ENCODE measurements around the gene CAPN15. TPM values are rescaled to one million over a fixed set of nuclear protein-coding genes. Genes with fewer than 3 reads are reported as not detected.
"Not testable (repeated sequence)": the region's sequence is repeated elsewhere in the genome, so short reads cannot be mapped to it uniquely, and the experiment has no call there.

CAPN15 gene
- total RNA-seq, 4 donors from 2014 or later: 24.9 to 44.7 (median 43.3) TPM

DNA sequence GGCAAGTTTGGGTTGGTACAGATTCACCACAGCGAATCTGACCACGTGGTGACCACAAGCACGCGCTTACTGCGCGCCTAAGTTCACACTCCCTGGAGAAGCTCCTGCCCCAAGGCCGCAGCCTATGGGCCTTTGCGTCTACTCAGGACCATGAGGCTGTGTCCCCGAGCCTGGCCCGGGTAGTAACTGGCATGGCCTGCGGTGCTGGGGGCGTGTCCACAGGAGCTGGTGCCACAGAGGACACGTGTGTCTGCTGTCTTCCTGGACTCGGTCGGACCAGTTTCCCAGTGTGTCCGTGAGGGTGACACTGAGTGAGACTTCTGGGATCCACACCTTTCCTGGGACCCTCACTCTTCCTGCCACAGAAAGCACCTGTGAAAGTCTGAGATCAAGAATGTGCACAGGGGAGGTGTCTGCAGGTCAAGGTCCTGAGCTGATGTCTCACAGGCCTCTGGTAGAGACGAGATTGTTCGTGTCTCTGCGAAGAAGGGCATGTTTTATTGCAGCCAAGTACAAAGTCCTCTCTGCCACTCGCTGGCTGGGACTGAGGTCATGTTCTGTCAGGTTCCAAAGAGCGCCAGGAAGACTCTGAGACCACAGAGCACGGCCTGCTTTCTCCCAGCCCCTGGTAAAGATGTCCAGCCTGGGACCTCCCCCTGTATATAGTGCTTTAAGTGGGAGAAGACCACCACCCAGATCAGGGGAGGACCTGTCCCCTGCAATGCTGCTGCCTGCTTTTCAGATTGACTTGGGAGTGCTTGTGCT is 25.2 kb upstream of the CAPN15 start:
- Histone ChIP-seq H3K4me3 (no peak overlapping the region), H3K9me3 (no peaks in the 10 kb centered on the region), H3K27me3 (no peaks in the 10 kb centered on the region), H3K4me1 (no peaks in the 10 kb centered on the region), H3K36me3 (peaks cover 0 to 69% (median 43%) of the 10 kb centered on the region in 4 donors), H3K27ac (replicated peaks in 1 of 4) (no peak overlapping the region)
- intact Hi-C loops (cut with DNase I): no loop called here
- no peak for TF ChIP-seq POLR2A (IDR thresholded peaks at IDR 0.05; ENCODE audit: low read depth)
- TF ChIP-seq, protein P1, sequence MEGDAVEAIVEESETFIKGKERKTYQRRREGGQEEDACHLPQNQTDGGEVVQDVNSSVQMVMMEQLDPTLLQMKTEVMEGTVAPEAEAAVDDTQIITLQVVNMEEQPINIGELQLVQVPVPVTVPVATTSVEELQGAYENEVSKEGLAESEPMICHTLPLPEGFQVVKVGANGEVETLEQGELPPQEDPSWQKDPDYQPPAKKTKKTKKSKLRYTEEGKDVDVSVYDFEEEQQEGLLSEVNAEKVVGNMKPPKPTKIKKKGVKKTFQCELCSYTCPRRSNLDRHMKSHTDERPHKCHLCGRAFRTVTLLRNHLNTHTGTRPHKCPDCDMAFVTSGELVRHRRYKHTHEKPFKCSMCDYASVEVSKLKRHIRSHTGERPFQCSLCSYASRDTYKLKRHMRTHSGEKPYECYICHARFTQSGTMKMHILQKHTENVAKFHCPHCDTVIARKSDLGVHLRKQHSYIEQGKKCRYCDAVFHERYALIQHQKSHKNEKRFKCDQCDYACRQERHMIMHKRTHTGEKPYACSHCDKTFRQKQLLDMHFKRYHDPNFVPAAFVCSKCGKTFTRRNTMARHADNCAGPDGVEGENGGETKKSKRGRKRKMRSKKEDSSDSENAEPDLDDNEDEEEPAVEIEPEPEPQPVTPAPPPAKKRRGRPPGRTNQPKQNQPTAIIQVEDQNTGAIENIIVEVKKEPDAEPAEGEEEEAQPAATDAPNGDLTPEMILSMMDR (IDR thresholded peaks at IDR 0.05): no peak
- no peak for TF ChIP-seq EP300 (IDR thresholded peaks at IDR 0.05)
- TF ChIP-seq POLR2AphosphoS5 (IDR thresholded peaks at IDR 0.05): no peak
- DNase-seq (ENCODE audit: extremely low spot score): no peak
- WGBS: 91% methylated on average over 21 of the region's 22 CpGs

DNA sequence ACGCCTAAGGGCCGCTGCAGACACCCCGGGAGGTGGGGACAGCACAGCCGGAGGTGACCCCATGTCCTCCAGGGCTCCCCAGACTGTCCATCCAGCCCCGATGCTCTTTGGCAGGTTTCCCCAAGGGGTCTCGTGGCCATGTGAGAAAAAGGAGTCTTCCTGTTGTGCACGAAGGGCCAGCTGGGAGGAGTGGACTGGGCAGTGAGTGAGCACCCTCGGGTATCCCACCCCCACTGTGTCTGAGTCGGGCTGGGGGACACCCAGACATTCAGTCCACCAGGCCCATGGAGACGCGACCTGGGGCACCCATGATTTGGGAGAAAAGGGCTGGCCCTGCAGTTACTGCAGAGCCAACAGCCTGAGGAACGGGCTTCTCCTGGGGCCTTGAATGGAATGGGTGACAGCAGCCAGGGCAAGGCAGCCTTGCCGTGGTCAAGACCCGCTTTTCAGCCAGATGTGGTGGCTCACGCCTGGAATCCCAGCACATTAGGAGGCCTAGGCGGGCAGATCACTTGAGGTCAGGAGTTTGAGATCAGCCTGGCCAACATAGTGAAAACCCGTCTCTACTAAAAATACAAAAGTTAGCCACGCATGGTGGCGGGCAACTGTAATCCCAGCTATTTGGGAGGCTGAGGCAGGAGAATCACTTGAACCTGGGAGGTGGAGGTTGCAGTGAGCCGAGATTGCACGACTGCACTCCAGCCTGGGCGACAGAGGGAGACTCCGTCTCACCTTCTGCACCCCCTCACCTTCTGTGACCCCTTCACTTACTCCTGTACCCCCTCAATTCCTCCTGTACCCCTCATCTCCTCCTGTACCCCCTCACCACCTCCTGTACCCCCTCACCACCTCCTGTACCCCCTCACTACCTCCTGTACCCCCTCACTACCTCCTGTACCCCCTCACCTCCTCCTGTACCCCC is 24.1 kb upstream of the CAPN15 start:
- no peaks in the 10 kb centered on the region for H3K27me3 ChIP-seq
- no peak overlapping the region for H3K27ac ChIP-seq (replicated peaks in 1 of 4)
- WGBS: 97% methylated on average over 8 of the region's 23 CpGs
- H3K36me3 ChIP-seq: peaks cover 0 to 65% (median 36%) of the 10 kb centered on the region in 4 donors
- DNase-seq (ENCODE audit: extremely low spot score): no peak
- TF ChIP-seq, protein P1 (IDR thresholded peaks at IDR 0.05): no peak
- TF ChIP-seq POLR2A (IDR thresholded peaks at IDR 0.05; ENCODE audit: low read depth): no peak
- no peak for TF ChIP-seq POLR2AphosphoS5 (IDR thresholded peaks at IDR 0.05)
- no peak for TF ChIP-seq EP300 (IDR thresholded peaks at IDR 0.05)
- no peak overlapping the region for H3K4me3 ChIP-seq
- intact Hi-C loops (cut with DNase I): no loop called here
- H3K4me1 ChIP-seq: no peaks in the 10 kb centered on the region
- H3K9me3 ChIP-seq: no peaks in the 10 kb centered on the region

DNA sequence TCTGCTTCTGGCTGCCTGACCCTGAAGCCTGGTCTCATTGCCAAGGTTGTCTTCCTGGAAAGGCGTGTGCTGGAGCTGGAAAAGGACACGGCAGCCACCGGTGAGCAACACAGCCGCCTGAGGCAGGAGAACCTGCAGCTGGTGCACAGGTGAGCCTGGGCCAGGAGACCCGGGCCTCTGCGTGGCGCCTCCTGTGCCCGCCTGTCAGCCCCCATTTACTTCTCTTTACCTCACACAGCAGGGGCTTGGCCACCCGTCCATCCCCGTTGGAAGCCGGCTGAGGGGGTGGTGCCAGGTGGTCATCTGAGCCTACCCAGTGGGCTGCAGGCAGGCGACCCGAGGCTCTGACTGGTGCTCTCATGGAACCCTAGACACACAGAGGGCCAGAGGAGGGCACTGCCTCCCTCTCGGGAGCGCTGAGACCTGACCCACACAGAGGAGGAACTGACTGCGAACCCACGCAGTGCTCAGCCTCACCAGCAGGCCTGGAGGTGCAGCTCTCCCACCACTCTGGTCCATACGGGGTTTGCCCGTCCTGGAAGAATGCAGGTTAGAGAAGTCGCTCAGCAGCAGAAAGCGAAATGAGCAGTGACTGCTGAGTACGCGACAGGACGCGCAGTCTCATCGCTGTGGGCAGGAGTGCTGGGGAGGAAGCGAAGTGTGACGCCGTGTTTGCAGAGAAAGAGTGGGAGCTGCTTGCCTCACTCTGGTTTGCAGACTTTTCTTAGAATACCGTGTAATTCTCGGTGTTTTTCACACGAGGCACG is 21.9 kb upstream of the CAPN15 start:
- no peaks in the 10 kb centered on the region for H3K27me3 ChIP-seq
- H3K36me3 ChIP-seq: peaks cover 0 to 61% (median 37%) of the 10 kb centered on the region in 4 donors
- H3K27ac ChIP-seq (replicated peaks in 1 of 4): no peak overlapping the region
- no peaks in the 10 kb centered on the region for H3K4me1 ChIP-seq
- DNase-seq (ENCODE audit: extremely low spot score): no peak
- no peak overlapping the region for H3K4me3 ChIP-seq
- TF ChIP-seq, protein P1 (IDR thresholded peaks at IDR 0.05): no peak
- TF ChIP-seq EP300 (IDR thresholded peaks at IDR 0.05) (no peak), POLR2AphosphoS5 (IDR thresholded peaks at IDR 0.05) (no peak), POLR2A (IDR thresholded peaks at IDR 0.05; ENCODE audit: low read depth) (no peak)
- intact Hi-C loops (cut with DNase I): no loop called here
- 91% methylated on average over 24 of the region's 33 CpGs for WGBS
- no peaks in the 10 kb centered on the region for H3K9me3 ChIP-seq

DNA sequence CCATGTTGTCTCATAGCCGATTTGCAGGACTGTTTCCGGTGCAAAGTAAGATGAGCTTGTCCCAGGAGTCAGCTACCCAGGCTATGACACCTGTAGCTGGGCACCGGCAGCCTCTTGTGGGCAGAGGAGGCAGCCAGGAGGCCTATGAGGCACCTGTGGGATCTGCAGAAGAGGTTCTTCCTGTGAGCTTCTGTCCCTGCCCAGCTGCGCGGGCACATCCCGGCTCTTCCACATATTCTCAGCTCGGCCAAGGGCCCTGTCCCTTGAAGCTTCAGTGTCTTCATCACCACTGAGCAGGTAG is 21.3 kb upstream of the CAPN15 start:
- no peaks in the 10 kb centered on the region for H3K9me3 ChIP-seq
- H3K27me3 ChIP-seq: no peaks in the 10 kb centered on the region
- 92% methylated on average over 4 of the region's 7 CpGs for WGBS
- no peak overlapping the region for H3K27ac ChIP-seq (replicated peaks in 1 of 4)
- H3K4me3 ChIP-seq: no peak overlapping the region
- intact Hi-C loops (cut with DNase I): no loop called here
- no peaks in the 10 kb centered on the region for H3K4me1 ChIP-seq
- H3K36me3 ChIP-seq: peaks cover 0 to 65% (median 39%) of the 10 kb centered on the region in 4 donors
- no peak for TF ChIP-seq POLR2A (IDR thresholded peaks at IDR 0.05; ENCODE audit: low read depth)
- no peak for TF ChIP-seq POLR2AphosphoS5 (IDR thresholded peaks at IDR 0.05)
- TF ChIP-seq, protein P1 (IDR thresholded peaks at IDR 0.05): no peak
- no peak for TF ChIP-seq EP300 (IDR thresholded peaks at IDR 0.05)
- DNase-seq (ENCODE audit: extremely low spot score): no peak

DNA sequence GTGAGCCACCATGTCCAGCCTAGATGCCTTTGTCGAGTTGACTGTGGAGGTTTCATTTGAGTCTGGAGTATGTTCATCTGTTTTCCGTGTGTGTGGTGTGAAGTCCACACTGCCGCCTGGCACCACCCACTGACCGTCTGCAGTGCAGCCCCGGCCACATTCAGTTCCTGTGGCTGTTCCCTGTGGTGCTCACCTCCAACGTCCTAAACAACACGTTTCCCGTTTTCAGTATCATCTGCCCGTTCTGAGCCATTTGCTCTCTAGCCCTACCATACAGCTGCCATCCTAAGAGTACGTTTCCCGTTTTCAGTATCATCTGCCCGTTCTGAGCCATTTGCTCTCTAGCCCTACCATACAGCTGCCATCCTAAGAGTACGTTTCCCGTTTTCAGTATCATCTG is 20.0 kb upstream of the CAPN15 start:
- 88% methylated on average over 14 of the region's 14 CpGs for WGBS
- intact Hi-C loops (cut with DNase I): not testable (repeated sequence)
- H3K36me3 ChIP-seq: peaks cover 0 to 65% (median 41%) of the 10 kb centered on the region in 4 donors

More for the DNA sequence above, 20.0 kb upstream of the CAPN15 start:
- H3K4me3 ChIP-seq; H3K27me3 ChIP-seq; DNase-seq (ENCODE audit: extremely low spot score); H3K27ac ChIP-seq (replicated peaks in 1 of 4); H3K9me3 ChIP-seq; H3K4me1 ChIP-seq: not testable (repeated sequence)

All from esophagus muscularis mucosa (tissue), 4 donors.